Measurements from ENCODE around the gene PKN2.
"Not testable (repeated sequence)": the region's sequence is repeated elsewhere in the genome, so short reads cannot be mapped to it uniquely, and the experiment has no call there.

Gene PKN2

GRCh38 chr1:88716571-88716970, 32.5 kb downstream of the PKN2 start:
- H3K27me3 ChIP-seq (ENCODE audit: control insufficient read depth, insufficient read depth, low read length); H3K36me3 ChIP-seq (ENCODE audit: control insufficient read depth, insufficient read depth, low read length); H3K4me1 ChIP-seq (ENCODE audit: control insufficient read depth, insufficient read depth, low read length); H3K9me3 ChIP-seq (ENCODE audit: control insufficient read depth, low read length); H3K9ac ChIP-seq (ENCODE audit: low read length); H3K4me3 ChIP-seq (ENCODE audit: low read length): not testable (repeated sequence)

- Histone ChIP-seq H3K27me3 (ENCODE audit: control insufficient read depth, insufficient read depth, low read length) (no peaks in the 10 kb centered on the region), H3K4me3 (ENCODE audit: low read length) (no peak overlapping the region), H3K36me3 (ENCODE audit: control insufficient read depth, insufficient read depth, low read length) (no peaks in the 10 kb centered on the region), H3K9me3 (ENCODE audit: control insufficient read depth, low read length) (no peaks in the 10 kb centered on the region), H3K4me1 (ENCODE audit: control insufficient read depth, insufficient read depth, low read length) (peaks cover 5% of the 10 kb centered on the region), H3K9ac (ENCODE audit: low read length) (no peak overlapping the region)
These were observed 38.4 kb downstream of the PKN2 start for GRCh38 chr1:88722492-88722891.

- Histone ChIP-seq H3K9ac (ENCODE audit: low read length) (no peak overlapping the region), H3K27me3 (ENCODE audit: control insufficient read depth, insufficient read depth, low read length) (no peaks in the 10 kb centered on the region), H3K4me1 (ENCODE audit: control insufficient read depth, insufficient read depth, low read length) (peaks cover 13% of the 10 kb centered on the region), H3K4me3 (ENCODE audit: low read length) (no peak overlapping the region), H3K9me3 (ENCODE audit: control insufficient read depth, low read length) (no peaks in the 10 kb centered on the region), H3K36me3 (ENCODE audit: control insufficient read depth, insufficient read depth, low read length) (no peaks in the 10 kb centered on the region)
These were observed 42.6 kb downstream of the PKN2 start for GRCh38 chr1:88726697-88727096.

- H3K4me3 ChIP-seq (ENCODE audit: low read length), result no peak overlapping the region
- no peaks in the 10 kb centered on the region for H3K36me3 ChIP-seq (ENCODE audit: control insufficient read depth, insufficient read depth, low read length)
- peaks cover 12% of the 10 kb centered on the region for H3K4me1 ChIP-seq (ENCODE audit: control insufficient read depth, insufficient read depth, low read length)
- H3K27me3 ChIP-seq (ENCODE audit: control insufficient read depth, insufficient read depth, low read length), result no peaks in the 10 kb centered on the region
- no peaks in the 10 kb centered on the region for H3K9me3 ChIP-seq (ENCODE audit: control insufficient read depth, low read length)
- H3K9ac ChIP-seq (ENCODE audit: low read length), result no peak overlapping the region
These were observed 43.1 kb downstream of the PKN2 start for GRCh38 chr1:88727205-88727604.

GRCh38 chr1:88729297-88729696, 45.2 kb downstream of the PKN2 start:
- Histone ChIP-seq H3K36me3 (ENCODE audit: control insufficient read depth, insufficient read depth, low read length) (no peaks in the 10 kb centered on the region), H3K9ac (ENCODE audit: low read length) (no peak overlapping the region), H3K27me3 (ENCODE audit: control insufficient read depth, insufficient read depth, low read length) (no peaks in the 10 kb centered on the region), H3K9me3 (ENCODE audit: control insufficient read depth, low read length) (no peaks in the 10 kb centered on the region), H3K4me3 (ENCODE audit: low read length) (no peak overlapping the region), H3K4me1 (ENCODE audit: control insufficient read depth, insufficient read depth, low read length) (peaks cover 8% of the 10 kb centered on the region)

GRCh38 chr1:88730132-88730675, 46.1 kb downstream of the PKN2 start:
- no peaks in the 10 kb centered on the region for H3K36me3 ChIP-seq (ENCODE audit: control insufficient read depth, insufficient read depth, low read length)
- H3K9me3 ChIP-seq (ENCODE audit: control insufficient read depth, low read length), result no peaks in the 10 kb centered on the region
- H3K4me1 ChIP-seq (ENCODE audit: control insufficient read depth, insufficient read depth, low read length), result peaks cover 8% of the 10 kb centered on the region
- H3K9ac ChIP-seq (ENCODE audit: low read length), result no peak overlapping the region
- H3K4me3 ChIP-seq (ENCODE audit: low read length), result no peak overlapping the region
- H3K27me3 ChIP-seq (ENCODE audit: control insufficient read depth, insufficient read depth, low read length), result no peaks in the 10 kb centered on the region

- Histone ChIP-seq H3K36me3 (ENCODE audit: control insufficient read depth, insufficient read depth, low read length) (no peaks in the 10 kb centered on the region), H3K4me1 (ENCODE audit: control insufficient read depth, insufficient read depth, low read length) (peaks cover 8% of the 10 kb centered on the region), H3K4me3 (ENCODE audit: low read length) (no peak overlapping the region), H3K9me3 (ENCODE audit: control insufficient read depth, low read length) (no peaks in the 10 kb centered on the region), H3K27me3 (ENCODE audit: control insufficient read depth, insufficient read depth, low read length) (no peaks in the 10 kb centered on the region), H3K9ac (ENCODE audit: low read length) (peak overlapping the region; percentile 19)
These were observed 46.9 kb downstream of the PKN2 start for GRCh38 chr1:88730995-88731394.

GRCh38 chr1:88731475-88732269, 47.6 kb downstream of the PKN2 start:
- Histone ChIP-seq H3K36me3 (ENCODE audit: control insufficient read depth, insufficient read depth, low read length) (no peaks in the 10 kb centered on the region), H3K27me3 (ENCODE audit: control insufficient read depth, insufficient read depth, low read length) (no peaks in the 10 kb centered on the region), H3K4me3 (ENCODE audit: low read length) (no peak overlapping the region), H3K9ac (ENCODE audit: low read length) (peak overlapping the region; percentile 19), H3K4me1 (ENCODE audit: control insufficient read depth, insufficient read depth, low read length) (peaks cover 12% of the 10 kb centered on the region), H3K9me3 (ENCODE audit: control insufficient read depth, low read length) (no peaks in the 10 kb centered on the region)

- H3K9me3 ChIP-seq (ENCODE audit: control insufficient read depth, low read length), result no peaks in the 10 kb centered on the region
- H3K4me1 ChIP-seq (ENCODE audit: control insufficient read depth, insufficient read depth, low read length), result peaks cover 28% of the 10 kb centered on the region
- H3K4me3 ChIP-seq (ENCODE audit: low read length), result no peak overlapping the region
- no peaks in the 10 kb centered on the region for H3K27me3 ChIP-seq (ENCODE audit: control insufficient read depth, insufficient read depth, low read length)
- no peaks in the 10 kb centered on the region for H3K36me3 ChIP-seq (ENCODE audit: control insufficient read depth, insufficient read depth, low read length)
- H3K9ac ChIP-seq (ENCODE audit: low read length), result no peak overlapping the region
These were observed 51.3 kb downstream of the PKN2 start for GRCh38 chr1:88735382-88735781.

GRCh38 chr1:88735909-88736308, 51.8 kb downstream of the PKN2 start:
- H3K36me3 ChIP-seq (ENCODE audit: control insufficient read depth, insufficient read depth, low read length), result no peaks in the 10 kb centered on the region
- H3K4me1 ChIP-seq (ENCODE audit: control insufficient read depth, insufficient read depth, low read length), result peaks cover 23% of the 10 kb centered on the region
- H3K27me3 ChIP-seq (ENCODE audit: control insufficient read depth, insufficient read depth, low read length), result no peaks in the 10 kb centered on the region
- H3K4me3 ChIP-seq (ENCODE audit: low read length), result no peak overlapping the region
- H3K9me3 ChIP-seq (ENCODE audit: control insufficient read depth, low read length), result no peaks in the 10 kb centered on the region
- no peak overlapping the region for H3K9ac ChIP-seq (ENCODE audit: low read length)

GRCh38 chr1:88736633-88737248, 52.7 kb downstream of the PKN2 start:
- H3K9me3 ChIP-seq (ENCODE audit: control insufficient read depth, low read length), result no peaks in the 10 kb centered on the region
- peaks cover 26% of the 10 kb centered on the region for H3K4me1 ChIP-seq (ENCODE audit: control insufficient read depth, insufficient read depth, low read length)
- H3K9ac ChIP-seq (ENCODE audit: low read length), result no peak overlapping the region
- H3K4me3 ChIP-seq (ENCODE audit: low read length), result no peak overlapping the region
- H3K27me3 ChIP-seq (ENCODE audit: control insufficient read depth, insufficient read depth, low read length), result no peaks in the 10 kb centered on the region
- no peaks in the 10 kb centered on the region for H3K36me3 ChIP-seq (ENCODE audit: control insufficient read depth, insufficient read depth, low read length)

GRCh38 chr1:88737338-88737927, 53.4 kb downstream of the PKN2 start:
- no peak overlapping the region for H3K4me3 ChIP-seq (ENCODE audit: low read length)
- H3K9me3 ChIP-seq (ENCODE audit: control insufficient read depth, low read length), result no peaks in the 10 kb centered on the region
- no peaks in the 10 kb centered on the region for H3K27me3 ChIP-seq (ENCODE audit: control insufficient read depth, insufficient read depth, low read length)
- peaks cover 26% of the 10 kb centered on the region for H3K4me1 ChIP-seq (ENCODE audit: control insufficient read depth, insufficient read depth, low read length)
- no peaks in the 10 kb centered on the region for H3K36me3 ChIP-seq (ENCODE audit: control insufficient read depth, insufficient read depth, low read length)
- no peak overlapping the region for H3K9ac ChIP-seq (ENCODE audit: low read length)

Measured in mucosa of stomach (tissue), 1 donor.